Measurements from ENCODE around the gene DLAT. TPM values are rescaled to one million over a fixed set of nuclear protein-coding genes. Genes with fewer than 3 reads are reported as not detected.
A peak's percentile ranks its signal among the peaks of the same experiment; 100 is the strongest.
"Not testable (repeated sequence)": the region's sequence is repeated elsewhere in the genome, so short reads cannot be mapped to it uniquely, and the experiment has no call there.

Gene DLAT
- total and polyA plus RNA-seq, 11 donors, result 48.7 to 179 (median 157) TPM

- Histone ChIP-seq H3K27ac (peak overlapping the region; percentile 85 to 96 (median 92)), H3K4me3 (peak overlapping the region; percentile 66 to 97 (median 88)), H3K27me3 (no peaks in the 10 kb centered on the region), H3K36me3 (peaks cover 0 to 52% (median 29%) of the 10 kb centered on the region in 9 donors), H3K9me3 (no peaks in the 10 kb centered on the region), H3K4me1 (peaks cover 0 to 31% (median 16%) of the 10 kb centered on the region in 12 donors)
- TF ChIP-seq POLR2A (IDR thresholded peaks at IDR 0.05) (no peak), CTCF (IDR thresholded peaks at IDR 0.05) (no peak)
- WGBS, 4 donors, result 0 to 1% (median 0%) methylated on average over 1 to 8 of the region's 8 CpGs
- intact Hi-C loops (cut with DNase I), result loop anchor here in 2 of 10 donors (5.0 to 10.0 kb wide), 4 partner anchors 47 to 148 kb away; partner anchors contain the start of genes SDHD (in 2 of the 2), TIMM8B (in 2 of the 2), CFAP68 (in 1 of the 2) and FDXACB1 (in 1 of the 2)
- ATAC-seq (peak in 2 of 4 donors; percentile 21 to 35), DNase-seq (no peak)
Measured at GRCh38 chr11:112025707-112026106, 499 bp downstream of the DLAT start.

- H3K9me3 ChIP-seq, DNase-seq, H3K27me3 ChIP-seq, H3K4me3 ChIP-seq, ATAC-seq, H3K27ac ChIP-seq: not testable (repeated sequence)
- peaks cover 0 to 54% (median 41%) of the 10 kb centered on the region in 9 donors for H3K36me3 ChIP-seq
- intact Hi-C loops (cut with DNase I), result loop anchor here in 2 of 10 donors (5.0 to 10.0 kb wide), 4 partner anchors 45 to 150 kb away; partner anchors contain the start of genes SDHD (in 2 of the 2), TIMM8B (in 2 of the 2), CFAP68 (in 1 of the 2) and FDXACB1 (in 1 of the 2)
- WGBS, 4 donors, result 93 to 100% (median 94%) methylated on average over 4 to 39 of the region's 49 CpGs
- peaks cover 0 to 31% (median 16%) of the 10 kb centered on the region in 12 donors for H3K4me1 ChIP-seq
Measured at GRCh38 chr11:112026784-112027410, 1.7 kb downstream of the DLAT start.

GRCh38 chr11:112029460-112029859 lies 4.3 kb downstream of the DLAT start:
- WGBS, 4 donors, result 95% methylated on average over 2 of the region's 2 CpGs
- intact Hi-C loops (cut with DNase I), result loop anchor here in 2 of 10 donors (5.0 to 10.0 kb wide), 4 partner anchors 43 to 152 kb away; partner anchors contain the start of genes SDHD (in 2 of the 2), TIMM8B (in 2 of the 2), CFAP68 (in 1 of the 2) and FDXACB1 (in 1 of the 2)
- no peaks in the 10 kb centered on the region for H3K9me3 ChIP-seq
- H3K36me3 ChIP-seq, result peaks cover 2 to 67% (median 63%) of the 10 kb centered on the region in 9 donors
- TF ChIP-seq POLR2A (IDR thresholded peaks at IDR 0.05) (no peak), CTCF (IDR thresholded peaks at IDR 0.05) (no peak)
- no peak overlapping the region for H3K4me3 ChIP-seq
- peaks cover 0 to 19% (median 4%) of the 10 kb centered on the region in 12 donors for H3K4me1 ChIP-seq
- ATAC-seq, result no peak
- no peaks in the 10 kb centered on the region for H3K27me3 ChIP-seq
- no peak for DNase-seq
- H3K27ac ChIP-seq, result no peak overlapping the region

GRCh38 chr11:112033902-112034301 lies 8.7 kb downstream of the DLAT start:
- WGBS, 4 donors, result 94 to 97% (median 95%) methylated on average over 3 of the region's 3 CpGs
- DNase-seq (no peak), ATAC-seq (no peak)
- Histone ChIP-seq H3K4me3 (no peak overlapping the region), H3K27ac (no peak overlapping the region), H3K36me3 (peaks cover 2 to 96% (median 89%) of the 10 kb centered on the region in 9 donors), H3K4me1 (peaks cover 0 to 9% (median 0%) of the 10 kb centered on the region in 12 donors), H3K9me3 (no peaks in the 10 kb centered on the region), H3K27me3 (no peaks in the 10 kb centered on the region)
- intact Hi-C loops (cut with DNase I), result no loop called here
- TF ChIP-seq CTCF (IDR thresholded peaks at IDR 0.05) (no peak), POLR2A (IDR thresholded peaks at IDR 0.05) (no peak)

Measured in heart left ventricle (tissue), 16 donors.